ENCODE data around the gene ZSWIM6. TPM values are rescaled to one million over a fixed set of nuclear protein-coding genes. Genes with fewer than 3 reads are reported as not detected.

ZSWIM6 gene
- polyA plus RNA-seq, 2 of the 4 experiments (the other 2 are of a cell fraction) = 8.9 to 18.0 TPM

GRCh38 chr5:61576556-61576955 lies 244.5 kb downstream of the ZSWIM6 start:
- FAIRE-seq = no peak
- Histone ChIP-seq H3K9me3 (no peaks in the 10 kb centered on the region), H3K4me1 (0 out of 3 replicates have a peak, but pooled peaks cover 3% of the 10 kb centered on the region), H3K4me3 (no peak overlapping the region), H3K4me2 (no peak overlapping the region), H3K27ac (0 out of 6 replicates have a peak overlapping the region, but pooled peaks of 1 of the 2 experiments have one; percentile 9)
- ChIA-PET CTCF (interaction anchor here (1.9 kb wide), 1 partner anchor 15 kb away, joined by 5 read pairs; no protein-coding TSS in a partner anchor), POLR2A (no interaction called here)
- 89% methylated on average over 3 of the region's 3 CpGs for WGBS (ENCODE audit: missing lambda C conversion rate)
- TF ChIP-seq HMGXB4 (CRISPR knock-in tag; IDR thresholded peaks at IDR 0.05; ENCODE audit: borderline replicate concordance) (no peak), FOSL2 (IDR thresholded peaks at IDR 0.05) (no peak), FOSL2 (CRISPR knock-in tag; IDR thresholded peaks at IDR 0.05) (no peak), RNF2 (IDR thresholded peaks at IDR 0.05; ENCODE audit: borderline replicate concordance, low read depth) (no peak), JUNB (IDR thresholded peaks at IDR 0.05) (no peak)
- no peak for ATAC-seq
- no peak for DNase-seq (ENCODE audit: low read depth in 1 of 2, low spot score in 1 of 2)

- Histone ChIP-seq H3K4me3 (no peak overlapping the region), H3K4me2 (no peak overlapping the region), H3K4me1 (0 out of 3 replicates have a peak, but pooled peaks cover 8% of the 10 kb centered on the region), H3K9me3 (no peaks in the 10 kb centered on the region), H3K27ac (no peak overlapping the region)
- TF ChIP-seq FOSB (CRISPR knock-in tag; IDR thresholded peaks at IDR 0.05) (no peak), MAX (IDR thresholded peaks at IDR 0.05) (no peak), NR3C1 (IDR thresholded peaks at IDR 0.05) (no peak), REST (IDR thresholded peaks at IDR 0.05) (no peak), CBX8 (IDR thresholded peaks at IDR 0.05) (no peak), E2F6 (IDR thresholded peaks at IDR 0.05; ENCODE audit: borderline replicate concordance, low read depth) (no peak), EP300 (IDR thresholded peaks at IDR 0.05) (no peak), USF2 (IDR thresholded peaks at IDR 0.05) (no peak), RCOR1 (IDR thresholded peaks at IDR 0.05; ENCODE audit: low read depth, low read length) (no peak), ZSCAN20 (CRISPR knock-in tag; IDR thresholded peaks at IDR 0.05) (no peak), NPAS2 (CRISPR knock-in tag; IDR thresholded peaks at IDR 0.05; ENCODE audit: borderline replicate concordance) (no peak), RARB (CRISPR knock-in tag; IDR thresholded peaks at IDR 0.05) (no peak), RFX5 (IDR thresholded peaks at IDR 0.05) (no peak), BHLHE40 (IDR thresholded peaks at IDR 0.05; ENCODE audit: low read depth, low read length) (no peak), MAFK (IDR thresholded peaks at IDR 0.05; ENCODE audit: partially characterized antibody) (no peak), HES2 (IDR thresholded peaks at IDR 0.05) (no peak), JUNB (IDR thresholded peaks at IDR 0.05) (no peak)
- WGBS (ENCODE audit: missing lambda C conversion rate) = 62% methylated on average over 1 of the region's 1 CpG
- no peak for ATAC-seq
- DNase-seq (ENCODE audit: low read depth in 1 of 2, low spot score in 1 of 2) = no peak
- ChIA-PET POLR2A (no interaction called here), CTCF (interaction anchor here (0.7 to 1.0 kb wide), 2 partner anchors 25 to 39 kb away, joined by 3 read pairs; no protein-coding TSS in a partner anchor)
- FAIRE-seq = no peak
Observed at GRCh38 chr5:61578858-61579503, 246.9 kb downstream of the ZSWIM6 start.
